Choroid plexus epithelial cell (primary cell): ENCODE results near the gene PDAP1.

Experiments
- DNase-seq: peaks from one replicate; pipeline ENCODE4 v3.0.0-alpha.2; 2010; ENCODE audit warnings: low read depth
- H3K4me3 ChIP-seq: 2 replicates; pipeline ENCODE4 v1.5.1; 2011; ENCODE audit warnings: low read depth, mild to moderate bottlenecking, control low read depth, low read length, moderate library complexity
- TF ChIP-seq, protein P1 (sequence below): conservative IDR thresholded peaks from 2 replicates; pipeline ENCODE4 v1.5.1; 2011; ENCODE audit warnings: low read depth, mild to moderate bottlenecking, control low read depth, inconsistent platforms, low read length, moderate library complexity

PDAP1 gene

GRCh38 chr7:99452541-99452940 is 44.1 kb upstream of the PDAP1 start:
- no peak for DNase-seq
- TF ChIP-seq, protein P1, sequence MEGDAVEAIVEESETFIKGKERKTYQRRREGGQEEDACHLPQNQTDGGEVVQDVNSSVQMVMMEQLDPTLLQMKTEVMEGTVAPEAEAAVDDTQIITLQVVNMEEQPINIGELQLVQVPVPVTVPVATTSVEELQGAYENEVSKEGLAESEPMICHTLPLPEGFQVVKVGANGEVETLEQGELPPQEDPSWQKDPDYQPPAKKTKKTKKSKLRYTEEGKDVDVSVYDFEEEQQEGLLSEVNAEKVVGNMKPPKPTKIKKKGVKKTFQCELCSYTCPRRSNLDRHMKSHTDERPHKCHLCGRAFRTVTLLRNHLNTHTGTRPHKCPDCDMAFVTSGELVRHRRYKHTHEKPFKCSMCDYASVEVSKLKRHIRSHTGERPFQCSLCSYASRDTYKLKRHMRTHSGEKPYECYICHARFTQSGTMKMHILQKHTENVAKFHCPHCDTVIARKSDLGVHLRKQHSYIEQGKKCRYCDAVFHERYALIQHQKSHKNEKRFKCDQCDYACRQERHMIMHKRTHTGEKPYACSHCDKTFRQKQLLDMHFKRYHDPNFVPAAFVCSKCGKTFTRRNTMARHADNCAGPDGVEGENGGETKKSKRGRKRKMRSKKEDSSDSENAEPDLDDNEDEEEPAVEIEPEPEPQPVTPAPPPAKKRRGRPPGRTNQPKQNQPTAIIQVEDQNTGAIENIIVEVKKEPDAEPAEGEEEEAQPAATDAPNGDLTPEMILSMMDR = no peak
- H3K4me3 ChIP-seq = no peak overlapping the region

- no peak overlapping the region for H3K4me3 ChIP-seq
- no peak for DNase-seq
- TF ChIP-seq, protein P1 = no peak
These were observed 43.5 kb upstream of the PDAP1 start for GRCh38 chr7:99451936-99452335.

GRCh38 chr7:99449326-99449725 is 40.9 kb upstream of the PDAP1 start:
- no peak overlapping the region for H3K4me3 ChIP-seq
- TF ChIP-seq, protein P1 = no peak
- DNase-seq = no peak

DNA sequence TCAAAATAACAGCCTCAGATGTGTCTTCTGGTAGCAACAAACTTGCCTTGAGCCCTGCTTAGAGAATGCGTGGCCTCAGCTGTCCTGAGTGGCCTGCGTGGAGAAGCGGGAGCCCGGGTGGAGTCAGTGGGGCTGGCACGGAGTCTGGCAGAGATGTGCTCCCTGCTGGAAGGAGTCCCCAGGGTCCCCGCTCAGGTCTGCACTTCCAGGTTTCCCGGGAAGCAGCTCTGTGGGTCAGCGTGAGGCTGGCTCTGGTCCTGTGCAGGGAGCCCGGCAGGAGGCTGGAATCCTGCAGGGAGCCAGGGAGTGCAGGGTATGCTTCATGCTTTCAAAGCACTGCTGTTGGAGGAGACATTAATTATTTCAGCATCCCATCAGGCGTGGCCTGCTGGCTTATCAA is 40.5 kb upstream of the PDAP1 start:
- no peak overlapping the region for H3K4me3 ChIP-seq
- TF ChIP-seq, protein P1 = no peak
- DNase-seq = no peak

DNA sequence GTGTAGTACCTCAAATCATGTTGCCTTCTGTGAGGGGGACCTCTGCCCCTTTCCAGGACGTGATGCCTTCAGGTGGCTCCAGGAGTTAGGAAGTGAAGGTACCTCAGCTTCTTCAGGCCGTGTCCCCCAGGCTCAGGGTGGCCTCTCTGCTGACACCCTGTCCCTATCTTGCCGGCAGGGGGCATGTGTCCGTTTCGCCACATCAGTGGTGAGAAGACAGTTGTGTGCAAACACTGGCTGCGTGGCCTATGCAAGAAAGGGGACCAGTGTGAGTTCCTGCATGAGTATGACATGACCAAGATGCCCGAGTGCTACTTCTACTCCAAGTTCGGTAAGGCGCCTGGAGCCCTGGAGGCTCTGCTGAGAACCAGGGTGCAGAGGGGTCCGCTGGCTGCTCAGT is 39.5 kb upstream of the PDAP1 start:
- no peak for DNase-seq
- H3K4me3 ChIP-seq = no peak overlapping the region
- TF ChIP-seq, protein P1 = no peak

- TF ChIP-seq, protein P1 = no peak
- DNase-seq = no peak
- H3K4me3 ChIP-seq = no peak overlapping the region
These were observed 37.7 kb upstream of the PDAP1 start for GRCh38 chr7:99446096-99446495.

GRCh38 chr7:99440195-99440594 is 31.8 kb upstream of the PDAP1 start:
- peak overlapping the region; percentile 96 for H3K4me3 ChIP-seq
- TF ChIP-seq, protein P1 = no peak
- peak; percentile 37 for DNase-seq
